Measurements from ENCODE around the gene CLIC4. TPM values are rescaled to one million over a fixed set of nuclear protein-coding genes. Genes with fewer than 3 reads are reported as not detected.

CLIC4 gene
- total and polyA plus RNA-seq, 2 of the 8 experiments (the other 6 are each of a cell fraction or from before 2014, with no cell fraction given) = 77.5 to 293 TPM

GRCh38 chr1:24874056-24874455 is 128.8 kb downstream of the CLIC4 start:
- no peak overlapping the region for H3K27ac ChIP-seq (ENCODE audit: low read depth, low read length)
- H3K4me2 ChIP-seq (ENCODE audit: insufficient read depth in 1 of 2, low read depth in 2 of 2, low read length in 2 of 2) = no peak overlapping the region
- H4K91ac ChIP-seq (replicated peaks; ENCODE audit: insufficient read length, low read length) = no peak overlapping the region
- H2BK12ac ChIP-seq (ENCODE audit: low read depth, low read length) = no peak overlapping the region
- H2BK20ac ChIP-seq (ENCODE audit: low read length) = no peak overlapping the region
- H4K20me1 ChIP-seq (replicated peaks in 1 of 2; ENCODE audit: control insufficient read depth in 1 of 2, insufficient read depth in 2 of 2, low read length in 2 of 2) = no peaks in the 10 kb centered on the region
- H3K79me2 ChIP-seq (ENCODE audit: control insufficient read depth in 1 of 2, insufficient read depth in 2 of 2, low read length in 2 of 2) = no peaks in the 10 kb centered on the region
- ChIA-PET CTCF (ENCODE audit: partially characterized antibody) (interaction anchor here (0.6 to 2.2 kb wide), 7 partner anchors 14 to 185 kb away, joined by 3 to 11 read pairs (median 4); no protein-coding TSS in a partner anchor), POLR2A (ENCODE audit: partially characterized antibody) (no interaction called here)
- no peaks in the 10 kb centered on the region for H3K79me1 ChIP-seq (ENCODE audit: low read depth, low read length)
- peaks cover 0 to 2% (median 0%) of the 10 kb centered on the region in 4 experiments; a peak in 2 of 7 replicates for H3K4me1 ChIP-seq (replicated peaks in 1 of 4; ENCODE audit: control insufficient read depth in 3 of 4, insufficient read depth in 4 of 4, low read length in 3 of 4)
- H2BK120ac ChIP-seq (replicated peaks; ENCODE audit: low read depth, low read length) = no peak overlapping the region
- FAIRE-seq = no peak
- 96% methylated on average over 7 of the region's 7 CpGs; no CpG with 5 or more reads in 1 of the 2 experiments for WGBS, 2 experiments (ENCODE audit: extremely low coverage in 1 of 2, insufficient coverage in 1 of 2, insufficient read length in 1 of 2, insufficient replicate concordance in 2 of 2, low coverage in 1 of 2, low lambda C conversion rate in 2 of 2, missing lambda C conversion rate in 1 of 2)
- no peak overlapping the region for H3K9ac ChIP-seq (replicated peaks in 1 of 4; ENCODE audit: extremely low read depth in 1 of 4, low read depth in 3 of 4, low read length in 3 of 4)
- no peak overlapping the region for H2AK5ac ChIP-seq (ENCODE audit: low read depth, low read length)
- no peak overlapping the region for H3K4ac ChIP-seq (replicated peaks; ENCODE audit: insufficient read length, low read depth, low read length)
- H3K56ac ChIP-seq (replicated peaks; ENCODE audit: insufficient read length, low read depth, low read length) = no peak overlapping the region
- H4K8ac ChIP-seq (ENCODE audit: extremely low read depth, insufficient read depth, low read length) = no peak overlapping the region
- H2BK15ac ChIP-seq (ENCODE audit: low read length) = no peak overlapping the region
- no peaks in the 10 kb centered on the region for H3K27me3 ChIP-seq (replicated peaks in 1 of 4; ENCODE audit: control insufficient read depth in 3 of 4, extremely low read depth in 1 of 4, insufficient read depth in 3 of 4, low read length in 3 of 4)
- no peak overlapping the region for H3K14ac ChIP-seq (ENCODE audit: insufficient read length)
- H3K18ac ChIP-seq (ENCODE audit: extremely low read depth, low read length) = no peak overlapping the region
- no peaks in the 10 kb centered on the region; the same call in 1 of the 2 replicates for H3K23me2 ChIP-seq (ENCODE audit: low read depth, low read length)
- H3K9me3 ChIP-seq (ENCODE audit: insufficient read depth in 2 of 2, low read depth in 1 of 2, low read length in 1 of 2) = no peaks in the 10 kb centered on the region
- H2BK5ac ChIP-seq (ENCODE audit: low read depth, low read length) = no peak overlapping the region
- DNase-seq (ENCODE audit: low read depth in 1 of 2, low spot score in 2 of 2) = no peak
- H3K23ac ChIP-seq (ENCODE audit: insufficient read length) = no peak overlapping the region
- no peak overlapping the region for H3K4me3 ChIP-seq (ENCODE audit: extremely low read depth in 1 of 4, insufficient read depth in 2 of 4, low read depth in 3 of 4, low read length in 4 of 4)
- no peak overlapping the region for H2AFZ ChIP-seq (ENCODE audit: low read length)
- no peaks in the 10 kb centered on the region for H3K36me3 ChIP-seq (ENCODE audit: control insufficient read depth in 2 of 4, insufficient read depth in 4 of 4, low read length in 3 of 4)
- H4K5ac ChIP-seq (ENCODE audit: insufficient read length, low read depth, low read length) = no peak overlapping the region
